Lower leg skin (tissue), 3 donors: ENCODE data around the gene PRKCH.

Experiments
- CTCF ChIP-seq, 3 donors: fragments of 450-650 bp; IDR thresholded peaks; one replicate each; pipeline ENCODE4 v1.5.1; 2016; ENCODE audit warnings: antibody characterized with exemption in 3 of 3, mild to moderate bottlenecking in 3 of 3, moderate library complexity in 2 of 3
- POLR2A ChIP-seq, 2 donors: fragments of 450-650 bp; IDR thresholded peaks; one replicate each; pipeline ENCODE4 v1.6.1; 2016 to 2017; ENCODE audit warnings: antibody characterized with exemption in 2 of 2, mild to moderate bottlenecking in 1 of 2, moderate library complexity in 1 of 2

DNA sequence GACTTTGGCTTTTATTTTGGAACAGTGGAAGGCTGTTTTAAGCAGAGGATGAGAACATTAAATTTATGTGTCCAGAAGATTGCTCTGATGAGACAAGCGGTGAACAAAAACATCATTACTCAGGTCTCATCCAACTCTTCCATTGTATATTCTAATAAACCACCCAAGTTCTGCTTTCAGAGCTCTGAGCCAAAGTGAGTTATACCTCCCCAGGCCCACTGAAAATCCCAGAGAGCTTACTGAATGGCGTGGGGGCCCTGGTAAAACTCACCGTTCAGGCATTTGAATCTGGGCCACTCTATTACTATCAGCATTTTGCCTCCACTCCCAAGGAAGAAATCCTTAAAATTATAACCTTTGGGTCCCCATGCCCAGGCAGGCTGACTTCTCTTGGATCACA is 251.9 kb downstream of the PRKCH start:
- TF ChIP-seq CTCF (IDR thresholded peaks at IDR 0.05) (no peak), POLR2A (IDR thresholded peaks at IDR 0.05) (no peak)
